Tibial artery (tissue), 4 donors: ENCODE results near the gene KLHL25.
"Not testable (repeated sequence)": the region's sequence is repeated elsewhere in the genome, so short reads cannot be mapped to it uniquely, and the experiment has no call there.

ENCODE experiments used
- DNase-seq, 2 donors: peaks; one replicate each; pipeline ENCODE4 v3.0.0-alpha.2; 2019
- H3K27ac ChIP-seq, 2 donors: fragments of 200-600 bp; sonication (generic) in 1 of 2; 1 replicate in 1 of 2; 2 replicates in 1 of 2; pipeline ENCODE4 v1.5.1; 2018 to 2019; ENCODE audit warnings: mild to moderate bottlenecking in 1 of 2
- H3K27me3 ChIP-seq, 2 donors: fragments of 200-600 bp; sonication (generic) in 1 of 2; one replicate each; pipeline versions ENCODE4 v1.5.1 to v1.6.0; 2016 to 2019
- H3K36me3 ChIP-seq, 3 donors: fragments of 200-600 bp; sonication (generic) in 2 of 3; one replicate each; pipeline ENCODE4 v1.5.1; 2016 to 2019; ENCODE audit warnings: mild to moderate bottlenecking in 2 of 3
- H3K4me1 ChIP-seq, 4 donors: fragments of 200-600 bp; sonication (generic) in 2 of 4; 1 replicate in 3 of 4; 2 replicates in 1 of 4; pipeline ENCODE4 v1.5.1; 2016 to 2019
- H3K4me3 ChIP-seq, 2 donors: fragments of 200-600 bp; sonication (generic) in 1 of 2; 1 replicate in 1 of 2; 2 replicates in 1 of 2; pipeline ENCODE4 v1.5.1; 2018 to 2019; ENCODE audit warnings: mild to moderate bottlenecking in 2 of 2
- H3K9me3 ChIP-seq, 3 donors: fragments of 200-600 bp; sonication (generic) in 1 of 3; one replicate each; pipeline ENCODE4 v1.5.1; 2016 to 2019
- CTCF ChIP-seq, 2 experiments: fragments of 200-600 bp in 1 of 2; fragments of 450-650 bp in 1 of 2; IDR thresholded peaks; one replicate each; pipeline ENCODE4 v1.5.1; 2017 to 2019; ENCODE audit warnings: antibody characterized with exemption in 2 of 2, mild to moderate bottlenecking in 1 of 2, moderate library complexity in 1 of 2
- intact Hi-C: fragments of 100-400 bp; cut with DNase I; formaldehyde crosslinking; loops from one replicate; pipeline ENCODE4 v1.15.0; 2023; ENCODE audit warnings: low total_unique reads

The KLHL25 gene

GRCh38 chr15:85800478-85801123, 5.9 kb upstream of the KLHL25 start:
- H3K4me3 ChIP-seq, result no peak overlapping the region
- H3K36me3 ChIP-seq, result no peaks in the 10 kb centered on the region
- no peak for DNase-seq
- no peak overlapping the region for H3K27ac ChIP-seq
- no peaks in the 10 kb centered on the region for H3K9me3 ChIP-seq
- TF ChIP-seq CTCF (IDR thresholded peaks at IDR 0.05), result no peak
- peaks cover 0 to 8% (median under 1%) of the 10 kb centered on the region in 4 donors for H3K4me1 ChIP-seq
- intact Hi-C loops, result no loop called here
- no peaks in the 10 kb centered on the region for H3K27me3 ChIP-seq

- H3K36me3 ChIP-seq, H3K9me3 ChIP-seq, intact Hi-C loops, H3K27ac ChIP-seq, H3K4me3 ChIP-seq, DNase-seq, H3K27me3 ChIP-seq: not testable (repeated sequence)
- peaks cover 0 to 28% (median 25%) of the 10 kb centered on the region in 4 donors for H3K4me1 ChIP-seq
Measured at GRCh38 chr15:85796371-85796770, 1.6 kb upstream of the KLHL25 start.

GRCh38 chr15:85795337-85796305, 896 bp upstream of the KLHL25 start:
- Histone ChIP-seq H3K27me3 (no peaks in the 10 kb centered on the region), H3K4me1 (peaks cover 0 to 27% (median 24%) of the 10 kb centered on the region in 4 donors), H3K36me3 (no peaks in the 10 kb centered on the region), H3K4me3 (peak overlapping the region; percentile 80 to 99), H3K9me3 (no peaks in the 10 kb centered on the region), H3K27ac (peak overlapping the region; percentile 84 to 93)
- no peak for TF ChIP-seq CTCF (IDR thresholded peaks at IDR 0.05)
- intact Hi-C loops, result no loop called here
- no peak for DNase-seq

GRCh38 chr15:85793641-85794597, 806 bp downstream of the KLHL25 start:
- Histone ChIP-seq H3K4me3 (peak overlapping the region; percentile 80 to 99), H3K9me3 (no peaks in the 10 kb centered on the region), H3K4me1 (peaks cover 0 to 33% (median 25%) of the 10 kb centered on the region in 4 donors), H3K27ac (peak overlapping the region; percentile 84 to 93), H3K36me3 (no peaks in the 10 kb centered on the region), H3K27me3 (no peaks in the 10 kb centered on the region)
- intact Hi-C loops, result no loop called here
- peak in 1 of 2 donors; percentile 33 for DNase-seq
- TF ChIP-seq CTCF (IDR thresholded peaks at IDR 0.05), result no peak

GRCh38 chr15:85792912-85793590, 1.7 kb downstream of the KLHL25 start:
- H3K4me3 ChIP-seq, result peak overlapping the region; percentile 80 to 99

More at GRCh38 chr15:85792912-85793590, 1.7 kb downstream of the KLHL25 start:
- Histone ChIP-seq H3K9me3 (no peaks in the 10 kb centered on the region), H3K36me3 (no peaks in the 10 kb centered on the region), H3K27ac (peak overlapping the region; percentile 84 to 93), H3K27me3 (no peaks in the 10 kb centered on the region), H3K4me1 (peaks cover 0 to 36% (median 25%) of the 10 kb centered on the region in 4 donors)
- no peak for DNase-seq
- intact Hi-C loops, result no loop called here
- no peak for TF ChIP-seq CTCF (IDR thresholded peaks at IDR 0.05)
